Esophagus muscularis mucosa (tissue), 4 donors: ENCODE results near the gene KCNQ1. TPM values are rescaled to one million over a fixed set of nuclear protein-coding genes. Genes with fewer than 3 reads are reported as not detected.

ENCODE experiments used
- DNase-seq: peaks from one replicate; pipeline ENCODE4 v3.0.0-alpha.2; 2017; ENCODE audit errors: extremely low spot score
- H3K27ac ChIP-seq, 4 donors: fragments of 200-600 bp; sonication (generic); replicated peaks in 1 of 4; 1 replicate in 3 of 4; 2 replicates in 1 of 4; pipeline ENCODE4 v1.5.1; 2016 to 2019; ENCODE audit warnings: mild to moderate bottlenecking in 1 of 4
- H3K27me3 ChIP-seq, 4 donors: fragments of 200-600 bp; sonication (generic); one replicate each; pipeline versions ENCODE4 v1.5.1 to v1.6.0; 2016 to 2019
- H3K36me3 ChIP-seq, 4 donors: fragments of 200-600 bp; sonication (generic); one replicate each; pipeline ENCODE4 v1.5.1; 2016 to 2019
- H3K4me1 ChIP-seq, 4 donors: fragments of 200-600 bp; sonication (generic); one replicate each; pipeline ENCODE4 v1.5.1; 2016 to 2019
- H3K4me3 ChIP-seq, 4 donors: fragments of 200-600 bp; sonication (generic); 1 replicate in 2 of 4; 2 replicates in 2 of 4; pipeline ENCODE4 v1.5.1; 2016 to 2019; ENCODE audit warnings: mild to moderate bottlenecking in 4 of 4, moderate library complexity in 1 of 4
- H3K9me3 ChIP-seq, 4 donors: fragments of 200-600 bp; sonication (generic); 1 replicate in 3 of 4; 2 replicates in 1 of 4; pipeline ENCODE4 v1.5.1; 2016 to 2019
- EP300 ChIP-seq: sonication (generic); formaldehyde crosslinking; IDR thresholded peaks from one replicate; pipeline ENCODE4 v1.6.1; 2017; ENCODE audit warnings: antibody characterized with exemption
- POLR2A ChIP-seq: fragments of 450-650 bp; IDR thresholded peaks from one replicate; pipeline ENCODE4 v1.6.1; 2017; ENCODE audit warnings: antibody characterized with exemption, moderate library complexity, mild to moderate bottlenecking, low read depth
- POLR2AphosphoS5 ChIP-seq, 2 donors: sonication (generic); formaldehyde crosslinking; IDR thresholded peaks; one replicate each; pipeline ENCODE4 v1.6.1; 2017; ENCODE audit warnings: antibody characterized with exemption in 2 of 2
- WGBS: methylation state at CpG from one replicate; pipeline ENCODE4 v1.1.5; 2018; 5-methylcytosine and 5-hydroxymethylcytosine counted together
- intact Hi-C: fragments of 100-400 bp; cut with DNase I; formaldehyde crosslinking; loops from one replicate; pipeline ENCODE4 v1.15.1; 2023
- total RNA-seq, 4 donors: library from RNA; depleted of rRNA; stranded (reverse); fragments of >200 nt; gene quantifications; one replicate each; pipeline versions ENCODE4 v1.1.0 to v1.2.1, GENCODE V29; 2016
- TF ChIP-seq, protein P1 (sequence below), 3 experiments: fragments of 200-600 bp in 2 of 3; fragments of 450-650 bp in 1 of 3; sonication (generic) in 2 of 3; IDR thresholded peaks; one replicate each; pipeline ENCODE4 v1.5.1; 2017 to 2019; ENCODE audit warnings: antibody characterized with exemption in 3 of 3, mild to moderate bottlenecking in 2 of 3, moderate library complexity in 1 of 3

Gene KCNQ1
- total RNA-seq, 4 donors from 2014 or later: 2.1 to 5.9 (median 4.3) TPM

DNA sequence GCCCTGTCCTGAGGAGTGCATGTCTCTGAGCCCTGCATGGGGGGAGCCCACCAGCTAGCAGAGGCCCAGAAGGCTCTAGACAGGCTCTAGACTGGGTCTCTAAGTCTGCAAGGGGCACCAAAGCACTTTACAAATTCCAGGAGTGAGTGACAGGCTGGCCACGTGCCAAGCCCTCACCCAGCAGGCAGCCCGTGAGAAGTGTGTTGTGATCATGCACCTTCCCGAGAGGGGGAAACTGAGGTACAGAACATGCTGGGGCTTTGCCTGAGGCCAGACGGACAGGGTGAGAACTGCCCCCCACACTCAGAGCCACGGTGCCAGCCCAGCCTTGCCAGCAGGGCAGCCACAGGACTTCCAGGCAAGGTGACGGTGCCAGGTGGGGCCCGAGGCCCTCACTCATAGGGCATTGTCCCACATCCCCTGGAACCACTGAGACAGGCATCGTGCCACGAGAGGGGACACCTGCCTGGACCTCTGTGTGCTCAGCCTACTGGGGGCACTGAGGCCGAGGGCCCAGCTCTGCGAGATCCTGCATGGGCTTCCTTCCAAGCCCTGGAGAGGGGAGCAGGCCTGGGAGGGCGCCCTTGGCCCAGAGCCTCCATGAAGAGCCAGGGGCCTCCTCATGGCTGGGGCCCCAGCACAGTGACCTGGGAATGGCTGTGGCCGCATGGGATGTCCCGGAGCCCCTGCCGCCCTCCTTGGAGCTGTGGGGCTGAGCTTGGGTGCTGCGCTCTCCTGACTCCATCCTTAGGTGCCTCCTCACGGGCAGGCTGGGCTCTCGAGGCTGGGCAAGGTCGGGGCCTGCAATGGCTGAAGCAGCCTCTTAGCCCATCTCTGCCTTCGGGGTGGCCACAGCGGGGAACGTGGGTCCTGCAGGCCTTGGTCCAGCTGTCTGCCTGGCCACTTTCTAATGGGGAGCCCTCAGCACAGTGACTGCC is 133.5 kb downstream of the KCNQ1 start:
- Histone ChIP-seq H3K27me3 (no peaks in the 10 kb centered on the region), H3K4me1 (peaks cover 0 to 13% (median 0%) of the 10 kb centered on the region in 4 donors), H3K4me3 (no peak overlapping the region), H3K9me3 (no peaks in the 10 kb centered on the region), H3K36me3 (peaks cover 0 to 6% (median 0%) of the 10 kb centered on the region in 4 donors), H3K27ac (no peak overlapping the region)
- TF ChIP-seq, protein P1, sequence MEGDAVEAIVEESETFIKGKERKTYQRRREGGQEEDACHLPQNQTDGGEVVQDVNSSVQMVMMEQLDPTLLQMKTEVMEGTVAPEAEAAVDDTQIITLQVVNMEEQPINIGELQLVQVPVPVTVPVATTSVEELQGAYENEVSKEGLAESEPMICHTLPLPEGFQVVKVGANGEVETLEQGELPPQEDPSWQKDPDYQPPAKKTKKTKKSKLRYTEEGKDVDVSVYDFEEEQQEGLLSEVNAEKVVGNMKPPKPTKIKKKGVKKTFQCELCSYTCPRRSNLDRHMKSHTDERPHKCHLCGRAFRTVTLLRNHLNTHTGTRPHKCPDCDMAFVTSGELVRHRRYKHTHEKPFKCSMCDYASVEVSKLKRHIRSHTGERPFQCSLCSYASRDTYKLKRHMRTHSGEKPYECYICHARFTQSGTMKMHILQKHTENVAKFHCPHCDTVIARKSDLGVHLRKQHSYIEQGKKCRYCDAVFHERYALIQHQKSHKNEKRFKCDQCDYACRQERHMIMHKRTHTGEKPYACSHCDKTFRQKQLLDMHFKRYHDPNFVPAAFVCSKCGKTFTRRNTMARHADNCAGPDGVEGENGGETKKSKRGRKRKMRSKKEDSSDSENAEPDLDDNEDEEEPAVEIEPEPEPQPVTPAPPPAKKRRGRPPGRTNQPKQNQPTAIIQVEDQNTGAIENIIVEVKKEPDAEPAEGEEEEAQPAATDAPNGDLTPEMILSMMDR (IDR thresholded peaks at IDR 0.05): no peak
- TF ChIP-seq EP300 (no peak), POLR2AphosphoS5 (IDR thresholded peaks at IDR 0.05) (no peak), POLR2A (no peak)
- DNase-seq: no peak
- intact Hi-C loops: no loop called here
- WGBS: 82% methylated on average over 16 of the region's 22 CpGs

DNA sequence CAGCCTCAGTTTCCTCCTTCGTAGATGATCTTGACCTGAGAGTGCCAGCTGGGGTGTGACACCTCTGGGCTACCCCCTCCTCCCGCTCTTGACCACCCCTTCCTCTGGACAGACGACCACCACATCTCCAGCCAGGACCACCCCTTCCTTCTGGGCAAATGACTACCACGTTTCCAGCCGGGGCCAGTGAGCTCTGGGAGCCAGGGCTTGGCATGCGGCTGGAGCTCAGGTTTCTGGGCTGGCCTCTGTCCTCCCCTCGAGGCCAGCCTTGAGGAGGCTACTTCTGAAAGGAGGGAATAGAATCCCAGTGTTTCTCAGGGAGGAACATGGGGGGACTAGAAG is 134.1 kb downstream of the KCNQ1 start:
- H3K27ac ChIP-seq: no peak overlapping the region
- H3K4me1 ChIP-seq: peaks cover 0 to 13% (median 0%) of the 10 kb centered on the region in 4 donors
- no peaks in the 10 kb centered on the region for H3K9me3 ChIP-seq
- 86% methylated on average over 4 of the region's 7 CpGs for WGBS
- DNase-seq: no peak
- no peak overlapping the region for H3K4me3 ChIP-seq
- TF ChIP-seq POLR2AphosphoS5 (IDR thresholded peaks at IDR 0.05) (no peak), EP300 (no peak), POLR2A (no peak)
- TF ChIP-seq, protein P1 (IDR thresholded peaks at IDR 0.05): no peak
- intact Hi-C loops: no loop called here
- H3K27me3 ChIP-seq: no peaks in the 10 kb centered on the region
- peaks cover 0 to under 1% (median 0%) of the 10 kb centered on the region in 4 donors for H3K36me3 ChIP-seq

DNA sequence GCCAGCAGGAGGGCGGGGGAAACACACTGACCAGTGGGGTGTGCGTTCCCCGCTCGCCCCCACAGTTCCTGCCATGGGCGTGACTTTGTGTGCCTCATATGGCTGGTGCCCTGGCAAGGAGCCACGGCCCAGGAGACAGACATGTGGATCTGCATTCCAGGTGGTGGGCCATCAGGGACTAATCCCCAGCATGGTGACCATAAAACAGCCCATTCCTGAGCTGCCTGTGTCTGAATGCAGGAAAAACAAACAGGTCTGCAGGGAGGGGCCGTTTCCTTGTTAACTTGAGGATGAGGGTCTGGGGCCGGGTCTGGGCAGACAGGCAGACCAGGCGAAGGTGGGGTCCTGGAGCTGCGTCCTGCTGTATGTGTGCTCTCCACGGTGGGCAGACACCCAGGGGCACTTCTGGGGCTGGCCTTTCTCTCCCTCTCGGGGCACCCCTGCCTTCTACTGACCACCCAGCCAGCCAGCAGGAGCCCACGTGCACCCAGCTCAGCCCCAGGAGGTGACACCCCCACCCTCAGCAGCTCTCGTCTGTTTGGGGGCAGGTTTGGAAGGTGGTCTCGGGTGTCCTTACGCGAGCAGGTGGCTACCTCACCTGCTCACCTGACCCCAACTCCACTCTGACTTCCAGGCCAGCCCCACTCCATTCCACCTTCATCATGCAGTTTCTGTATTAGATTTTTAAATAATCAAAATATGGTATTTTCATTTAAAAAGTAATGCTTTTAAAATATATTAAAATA is 134.7 kb downstream of the KCNQ1 start:
- peaks cover 0 to 13% (median 0%) of the 10 kb centered on the region in 4 donors for H3K4me1 ChIP-seq
- intact Hi-C loops: no loop called here
- no peaks in the 10 kb centered on the region for H3K9me3 ChIP-seq
- H3K4me3 ChIP-seq: no peak overlapping the region
- DNase-seq: no peak
- TF ChIP-seq POLR2AphosphoS5 (IDR thresholded peaks at IDR 0.05) (no peak), POLR2A (no peak), EP300 (no peak)
- TF ChIP-seq, protein P1 (IDR thresholded peaks at IDR 0.05): no peak
- H3K36me3 ChIP-seq: peaks cover 0 to under 1% (median 0%) of the 10 kb centered on the region in 4 donors
- 74% methylated on average over 14 of the region's 17 CpGs for WGBS
- H3K27ac ChIP-seq: no peak overlapping the region
- no peaks in the 10 kb centered on the region for H3K27me3 ChIP-seq

DNA sequence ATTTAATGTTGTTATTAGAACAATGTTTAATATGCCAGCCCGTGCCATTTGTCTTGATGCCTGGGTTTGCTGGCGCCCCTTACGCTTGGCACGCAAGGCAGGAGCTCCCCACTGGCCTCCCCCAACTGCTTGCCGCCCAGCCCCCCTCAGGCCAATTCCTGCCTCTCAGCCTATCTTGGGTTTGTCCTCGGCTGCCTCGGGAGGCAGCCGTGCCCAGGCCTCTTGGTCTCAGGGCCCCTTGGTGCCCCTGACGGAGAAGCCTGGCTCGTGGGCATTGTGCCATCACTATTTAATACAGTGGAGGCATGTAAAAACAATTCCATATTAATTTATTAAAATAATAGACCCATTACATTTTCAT is 135.2 kb downstream of the KCNQ1 start:
- TF ChIP-seq POLR2AphosphoS5 (IDR thresholded peaks at IDR 0.05) (no peak), EP300 (no peak)
- TF ChIP-seq, protein P1 (IDR thresholded peaks at IDR 0.05): no peak
- 76% methylated on average over 10 of the region's 10 CpGs for WGBS
- DNase-seq: no peak
- Histone ChIP-seq H3K9me3 (no peaks in the 10 kb centered on the region), H3K27ac (no peak overlapping the region), H3K4me1 (peaks cover 0 to 13% (median 0%) of the 10 kb centered on the region in 4 donors), H3K4me3 (no peak overlapping the region), H3K36me3 (peaks cover 0 to 5% (median 0%) of the 10 kb centered on the region in 4 donors), H3K27me3 (no peaks in the 10 kb centered on the region)
- intact Hi-C loops: no loop called here
